MM.1S (cell line): ENCODE results near the gene CSRP1.

Experiments
- EZH2 ChIP-seq: fragments of 300-600 bp; sonication (generic); optimal IDR thresholded peaks from 2 replicates; pipeline ENCODE3; 2017; ENCODE audit warnings: low read depth, mild to moderate bottlenecking, antibody characterized with exemption, low read length, mixed read lengths
- EZH2phosphoT487 ChIP-seq: fragments of 300-600 bp; sonication (generic); IDR thresholded peaks from 2 replicates; pipeline ENCODE4 v1.6.1; 2018; ENCODE audit warnings: antibody characterized with exemption, low read length
- TF ChIP-seq, protein P1 (sequence below): fragments of 300-600 bp; sonication (generic); IDR thresholded peaks from 2 replicates; pipeline ENCODE4 v1.5.1; 2016; ENCODE audit warnings: antibody characterized with exemption, low read length, mixed read lengths

DNA sequence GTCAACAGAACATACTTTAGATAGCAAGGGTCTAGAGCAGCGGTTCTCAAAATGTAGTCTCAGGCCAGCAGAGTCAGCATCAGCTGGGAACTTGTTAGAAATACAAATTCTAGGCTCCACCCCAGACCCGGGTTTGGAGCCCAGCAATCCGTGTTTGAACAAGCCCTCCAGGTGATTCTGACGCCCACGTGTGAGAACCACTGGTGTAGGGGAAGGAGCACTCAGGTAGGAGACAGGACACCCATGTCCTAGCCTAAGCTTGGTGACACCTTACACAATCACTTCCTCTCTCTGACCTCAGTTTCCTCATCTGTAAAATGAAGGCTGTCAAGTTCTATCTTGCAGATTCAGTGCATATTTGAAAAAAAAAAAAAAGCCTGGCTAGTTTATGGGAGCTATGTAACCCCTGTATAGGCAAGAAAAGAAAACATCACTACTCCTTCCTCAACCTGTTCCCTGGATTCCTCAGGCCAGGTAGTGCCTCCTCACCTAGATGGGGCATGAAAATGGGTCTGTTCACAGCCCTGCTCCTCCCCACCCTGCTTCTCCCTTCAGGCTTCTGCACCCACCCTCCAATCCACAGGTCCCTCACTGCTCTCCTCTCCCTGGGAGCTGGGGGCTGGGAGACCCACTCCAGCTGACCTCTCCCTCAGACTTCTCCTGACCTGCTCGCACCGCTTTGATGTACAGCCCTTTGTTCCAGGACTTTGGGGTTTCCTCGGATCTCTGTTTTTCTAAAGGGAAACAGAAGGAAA, 30.8 kb downstream of the CSRP1 start:
- TF ChIP-seq EZH2phosphoT487 (no peak), EZH2 (no peak)
- TF ChIP-seq, protein P1, sequence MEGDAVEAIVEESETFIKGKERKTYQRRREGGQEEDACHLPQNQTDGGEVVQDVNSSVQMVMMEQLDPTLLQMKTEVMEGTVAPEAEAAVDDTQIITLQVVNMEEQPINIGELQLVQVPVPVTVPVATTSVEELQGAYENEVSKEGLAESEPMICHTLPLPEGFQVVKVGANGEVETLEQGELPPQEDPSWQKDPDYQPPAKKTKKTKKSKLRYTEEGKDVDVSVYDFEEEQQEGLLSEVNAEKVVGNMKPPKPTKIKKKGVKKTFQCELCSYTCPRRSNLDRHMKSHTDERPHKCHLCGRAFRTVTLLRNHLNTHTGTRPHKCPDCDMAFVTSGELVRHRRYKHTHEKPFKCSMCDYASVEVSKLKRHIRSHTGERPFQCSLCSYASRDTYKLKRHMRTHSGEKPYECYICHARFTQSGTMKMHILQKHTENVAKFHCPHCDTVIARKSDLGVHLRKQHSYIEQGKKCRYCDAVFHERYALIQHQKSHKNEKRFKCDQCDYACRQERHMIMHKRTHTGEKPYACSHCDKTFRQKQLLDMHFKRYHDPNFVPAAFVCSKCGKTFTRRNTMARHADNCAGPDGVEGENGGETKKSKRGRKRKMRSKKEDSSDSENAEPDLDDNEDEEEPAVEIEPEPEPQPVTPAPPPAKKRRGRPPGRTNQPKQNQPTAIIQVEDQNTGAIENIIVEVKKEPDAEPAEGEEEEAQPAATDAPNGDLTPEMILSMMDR = no peak
